OCI-LY7 (cell line): ENCODE measurements around the gene THBD. TPM values are rescaled to one million over a fixed set of nuclear protein-coding genes. Genes with fewer than 3 reads are reported as not detected.
"Not testable (repeated sequence)": the region's sequence is repeated elsewhere in the genome, so short reads cannot be mapped to it uniquely, and the experiment has no call there.

Experiments
- BruUV-seq: library from RNA; stranded (reverse); fragments of 400-500 nt; replicated peaks from 2 replicates; lab custom pipeline; 2021; lab: Mats Ljungman, UMichigan
- CTCF ChIA-PET: fragments of 300-600 bp; sonication (Branson Sonifier 250); formaldehyde crosslinking; loops from one replicate; lab custom pipeline; 2022; ENCODE audit warnings: antibody characterized with exemption; ENCODE audit not compliant: unreplicated experiment; lab: Charles Lee
- POLR2A ChIA-PET: fragments of 300-600 bp; sonication (Branson Sonifier 250); formaldehyde crosslinking; loops from one replicate; lab custom pipeline; 2022; ENCODE audit warnings: antibody characterized with exemption; lab: Charles Lee
- DNase-seq: peaks from one replicate; pipeline ENCODE4 v3.0.0-alpha.2; 2015; ENCODE audit warnings: low spot score
- H2AFZ ChIP-seq: fragments of 200-600 bp; sonication (generic), shearing (Covaris generic); 2 replicates; pipeline ENCODE4 v1.6.1; 2014; ENCODE audit warnings: mild to moderate bottlenecking, antibody characterized with exemption, low read length, moderate library complexity
- H3K27ac ChIP-seq: fragments of 200-600 bp; sonication (generic); 2 replicates; pipeline ENCODE4 v1.5.1; 2014; ENCODE audit warnings: mixed run types, low read depth, mild to moderate bottlenecking, moderate library complexity, low read length, inconsistent platforms; ENCODE audit not compliant: poor library complexity, severe bottlenecking
- H3K36me3 ChIP-seq: fragments of 200-600 bp; sonication (generic); 2 replicates; pipeline ENCODE4 v1.6.1; 2014; ENCODE audit warnings: mild to moderate bottlenecking, antibody characterized with exemption, low read length, moderate library complexity, mixed read lengths; ENCODE audit not compliant: insufficient read depth
- H3K4me1 ChIP-seq: fragments of 200-600 bp; sonication (generic); 2 replicates; pipeline ENCODE4 v1.5.1; 2014; ENCODE audit warnings: mild to moderate bottlenecking, low read length; ENCODE audit not compliant: insufficient read depth, poor library complexity, severe bottlenecking
- H3K4me2 ChIP-seq: fragments of 200-600 bp; sonication (generic); 2 replicates; pipeline ENCODE4 v1.6.1; 2014; ENCODE audit warnings: mild to moderate bottlenecking, low read length
- H3K4me3 ChIP-seq: fragments of 200-600 bp; sonication (generic); 2 replicates; pipeline ENCODE4 v1.5.1; 2014; ENCODE audit warnings: mild to moderate bottlenecking, low read depth, low read length; ENCODE audit not compliant: poor library complexity, severe bottlenecking
- H3K79me2 ChIP-seq: fragments of 200-600 bp; sonication (generic); 2 replicates; pipeline ENCODE4 v1.6.1; 2016; ENCODE audit warnings: low read depth, mild to moderate bottlenecking, low read length, moderate library complexity, mixed read lengths; ENCODE audit not compliant: insufficient read depth
- H3K9me2 ChIP-seq: fragments of 200-600 bp; sonication (generic); 2 replicates; pipeline ENCODE4 v1.6.1; 2016; ENCODE audit warnings: mild to moderate bottlenecking, low read length, mixed read lengths; ENCODE audit not compliant: insufficient read depth
- H3K9me3 ChIP-seq: fragments of 200-600 bp; sonication (generic); 2 replicates; pipeline ENCODE4 v1.6.1; 2014; ENCODE audit warnings: mild to moderate bottlenecking, mixed run types, low read length, mixed read lengths
- H4K20me1 ChIP-seq: fragments of 200-600 bp; sonication (generic); 2 replicates; pipeline ENCODE4 v1.6.1; 2014; ENCODE audit warnings: mild to moderate bottlenecking, antibody characterized with exemption, low read length, moderate library complexity, mixed read lengths; ENCODE audit not compliant: insufficient read depth
- CTCF ChIP-seq: fragments of 200-600 bp; sonication (generic); conservative IDR thresholded peaks from 2 replicates; pipeline ENCODE4 v1.5.1; 2014; ENCODE audit warnings: mild to moderate bottlenecking, antibody characterized with exemption, low read length, moderate library complexity, mixed read lengths
- EZH2phosphoT487 ChIP-seq: fragments of 200-600 bp; sonication (generic); IDR thresholded peaks from 2 replicates; pipeline ENCODE4 v1.6.1; 2018; ENCODE audit warnings: low read depth, borderline replicate concordance, mild to moderate bottlenecking, mixed run types, antibody characterized with exemption, low read length, moderate library complexity, mixed read lengths
- intact Hi-C: fragments of 100-400 bp; cut with micrococcal nuclease; formaldehyde crosslinking; loops from one replicate; pipeline ENCODE4 v1.10.0; 2022; ENCODE audit not compliant: unreplicated experiment
- total RNA-seq, 2 experiments: library from RNA; depleted of rRNA in 1 of 2; stranded (reverse); fragments of >200 nt in 1 of 2; shearing (Covaris generic) in 1 of 2; gene quantifications; 2 replicates each; pipeline ENCODE4 v1.2.3, GENCODE V29; 2014 to 2022

Gene THBD
- total RNA-seq, 2 experiments from 2014 or later, result not detected

- TF ChIP-seq CTCF (no peak), EZH2phosphoT487 (no peak)
- no peak overlapping the region for H2AFZ ChIP-seq
- H3K4me2 ChIP-seq, result no peak overlapping the region
Observed at GRCh38 chr20:23029324-23029723, 20.1 kb downstream of the THBD start.

GRCh38 chr20:23028392-23028791 is 21.1 kb downstream of the THBD start:
- Histone ChIP-seq H3K36me3 (no peaks in the 10 kb centered on the region), H3K4me3 (no peak overlapping the region), H3K27ac (no peak overlapping the region), H3K79me2 (no peaks in the 10 kb centered on the region), H3K9me3 (no peaks in the 10 kb centered on the region), H2AFZ (no peak overlapping the region), H3K4me1 (no peaks in the 10 kb centered on the region), H4K20me1 (no peaks in the 10 kb centered on the region), H3K9me2 (no peaks in the 10 kb centered on the region), H3K4me2 (no peak overlapping the region)
- TF ChIP-seq CTCF (no peak), EZH2phosphoT487 (no peak)
- POLR2A ChIA-PET, result no interaction called here
- no peak for DNase-seq
- intact Hi-C loops, result no loop called here
- CTCF ChIA-PET, result no interaction called here
- BruUV-seq, result no TSS peak

More at GRCh38 chr20:23029324-23029723, 20.1 kb downstream of the THBD start:
- no peaks in the 10 kb centered on the region for H4K20me1 ChIP-seq
- no peaks in the 10 kb centered on the region for H3K4me1 ChIP-seq
- ChIA-PET CTCF (no interaction called here), POLR2A (no interaction called here)
- BruUV-seq, result no TSS peak
- no peaks in the 10 kb centered on the region for H3K36me3 ChIP-seq
- intact Hi-C loops, result no loop called here
- H3K9me3 ChIP-seq, result no peaks in the 10 kb centered on the region
- DNase-seq, result no peak
- no peaks in the 10 kb centered on the region for H3K9me2 ChIP-seq
- H3K4me3 ChIP-seq, result no peak overlapping the region
- H3K79me2 ChIP-seq, result no peaks in the 10 kb centered on the region
- no peak overlapping the region for H3K27ac ChIP-seq

- no TSS peak for BruUV-seq
- Histone ChIP-seq H3K79me2 (no peaks in the 10 kb centered on the region), H3K4me2 (no peak overlapping the region), H4K20me1 (no peaks in the 10 kb centered on the region), H2AFZ (no peak overlapping the region), H3K4me1 (no peaks in the 10 kb centered on the region), H3K4me3 (no peak overlapping the region), H3K36me3 (no peaks in the 10 kb centered on the region), H3K9me2 (no peaks in the 10 kb centered on the region), H3K9me3 (no peaks in the 10 kb centered on the region), H3K27ac (no peak overlapping the region)
- intact Hi-C loops, result no loop called here
- no peak for DNase-seq
- TF ChIP-seq CTCF (no peak), EZH2phosphoT487 (no peak)
- ChIA-PET CTCF (no interaction called here), POLR2A (no interaction called here)
Observed at GRCh38 chr20:23027721-23028120, 21.8 kb downstream of the THBD start.

GRCh38 chr20:23025503-23025902 is 24.0 kb downstream of the THBD start:
- POLR2A ChIA-PET, result interaction anchor here (0.6 kb wide), 1 partner anchor 376 kb away, joined by 3 read pairs; no protein-coding TSS in a partner anchor
- H2AFZ ChIP-seq, H3K36me3 ChIP-seq, H4K20me1 ChIP-seq, H3K4me2 ChIP-seq, H3K4me3 ChIP-seq, intact Hi-C loops, H3K9me3 ChIP-seq, DNase-seq, H3K4me1 ChIP-seq, H3K27ac ChIP-seq, H3K79me2 ChIP-seq, BruUV-seq, H3K9me2 ChIP-seq, CTCF ChIA-PET: not testable (repeated sequence)
